ENCODE results near the gene FBXW8. TPM values are rescaled to one million over a fixed set of nuclear protein-coding genes. Genes with fewer than 3 reads are reported as not detected.

The FBXW8 gene
- total RNA-seq, 4 donors from 2014 or later: 9.1 to 19.0 (median 13.5) TPM

DNA sequence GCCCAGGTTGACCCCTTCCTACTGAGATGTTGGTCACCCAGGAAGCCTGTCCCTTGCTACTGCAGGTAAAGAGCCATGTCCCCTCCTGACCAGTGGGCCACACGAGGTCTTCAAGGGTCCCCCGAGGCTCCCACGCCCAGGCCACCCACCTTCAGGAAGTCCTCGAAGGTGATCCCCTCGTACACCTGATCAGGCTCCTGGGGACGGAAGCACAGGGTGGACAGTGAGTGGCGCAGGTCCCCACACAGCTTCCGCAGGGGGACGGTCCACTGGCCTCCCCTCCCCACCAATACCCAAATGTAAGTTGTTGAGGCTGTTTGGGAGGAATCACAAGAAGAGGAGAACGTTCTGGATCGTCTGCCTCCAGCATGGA lies 131.0 kb downstream of the FBXW8 start:
- DNase-seq (ENCODE audit: low spot score in 2 of 2): no peak
- H3K4me1 ChIP-seq: peaks cover 5% of the 10 kb centered on the region
- WGBS: 89% methylated on average over 9 of the region's 11 CpGs
- no peaks in the 10 kb centered on the region for H3K36me3 ChIP-seq
- TF ChIP-seq, protein P1, sequence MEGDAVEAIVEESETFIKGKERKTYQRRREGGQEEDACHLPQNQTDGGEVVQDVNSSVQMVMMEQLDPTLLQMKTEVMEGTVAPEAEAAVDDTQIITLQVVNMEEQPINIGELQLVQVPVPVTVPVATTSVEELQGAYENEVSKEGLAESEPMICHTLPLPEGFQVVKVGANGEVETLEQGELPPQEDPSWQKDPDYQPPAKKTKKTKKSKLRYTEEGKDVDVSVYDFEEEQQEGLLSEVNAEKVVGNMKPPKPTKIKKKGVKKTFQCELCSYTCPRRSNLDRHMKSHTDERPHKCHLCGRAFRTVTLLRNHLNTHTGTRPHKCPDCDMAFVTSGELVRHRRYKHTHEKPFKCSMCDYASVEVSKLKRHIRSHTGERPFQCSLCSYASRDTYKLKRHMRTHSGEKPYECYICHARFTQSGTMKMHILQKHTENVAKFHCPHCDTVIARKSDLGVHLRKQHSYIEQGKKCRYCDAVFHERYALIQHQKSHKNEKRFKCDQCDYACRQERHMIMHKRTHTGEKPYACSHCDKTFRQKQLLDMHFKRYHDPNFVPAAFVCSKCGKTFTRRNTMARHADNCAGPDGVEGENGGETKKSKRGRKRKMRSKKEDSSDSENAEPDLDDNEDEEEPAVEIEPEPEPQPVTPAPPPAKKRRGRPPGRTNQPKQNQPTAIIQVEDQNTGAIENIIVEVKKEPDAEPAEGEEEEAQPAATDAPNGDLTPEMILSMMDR (IDR thresholded peaks at IDR 0.05): no peak
- no peak for TF ChIP-seq POLR2A (IDR thresholded peaks at IDR 0.05)
- TF ChIP-seq POLR2AphosphoS5 (IDR thresholded peaks at IDR 0.05): no peak
- TF ChIP-seq EP300 (IDR thresholded peaks at IDR 0.05): no peak
- H3K27me3 ChIP-seq: peaks cover 10% of the 10 kb centered on the region
- H3K9me3 ChIP-seq: no peaks in the 10 kb centered on the region
- H3K27ac ChIP-seq: no peak overlapping the region
- H3K4me3 ChIP-seq: no peak overlapping the region

DNA sequence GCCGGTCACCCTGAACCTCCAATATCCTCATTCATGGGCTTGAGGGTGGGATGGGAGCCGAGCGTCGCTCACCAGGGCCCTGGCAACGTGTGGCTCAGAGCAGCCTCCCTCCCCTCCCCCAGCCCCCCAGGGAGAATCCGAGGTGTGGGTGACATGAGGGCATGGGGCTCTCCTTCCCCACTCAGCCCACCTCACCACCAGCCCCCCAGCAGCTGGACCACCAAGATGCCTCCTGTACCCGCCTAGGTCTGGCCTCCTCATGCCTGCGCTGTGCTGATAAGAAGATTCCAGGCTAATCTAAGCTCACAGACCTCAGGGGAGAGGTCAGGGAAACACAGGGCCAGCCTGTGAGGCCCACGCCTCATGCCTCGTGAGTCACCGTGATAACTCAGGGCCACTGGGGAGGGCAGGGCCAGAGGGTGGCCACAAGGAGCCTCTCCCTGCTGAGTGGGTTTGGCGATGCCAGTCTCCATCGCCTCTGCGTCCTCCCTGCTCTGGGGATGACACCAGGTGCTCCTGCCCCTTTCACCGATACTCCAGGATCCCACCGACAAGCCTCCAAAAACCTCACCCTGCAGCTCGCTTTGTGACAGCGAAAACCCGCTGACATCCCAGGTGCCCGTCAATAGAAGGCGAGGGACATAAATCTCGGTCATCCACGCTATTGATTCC lies 131.6 kb downstream of the FBXW8 start:
- DNase-seq (ENCODE audit: low spot score in 2 of 2): no peak
- H3K36me3 ChIP-seq: no peaks in the 10 kb centered on the region
- peaks cover 5% of the 10 kb centered on the region for H3K4me1 ChIP-seq
- H3K27me3 ChIP-seq: peaks cover 10% of the 10 kb centered on the region
- TF ChIP-seq, protein P1 (IDR thresholded peaks at IDR 0.05): no peak
- no peak for TF ChIP-seq POLR2A (IDR thresholded peaks at IDR 0.05)
- TF ChIP-seq EP300 (IDR thresholded peaks at IDR 0.05): no peak
- no peak for TF ChIP-seq POLR2AphosphoS5 (IDR thresholded peaks at IDR 0.05)
- H3K27ac ChIP-seq: no peak overlapping the region
- no peaks in the 10 kb centered on the region for H3K9me3 ChIP-seq
- 71% methylated on average over 23 of the region's 23 CpGs for WGBS
- no peak overlapping the region for H3K4me3 ChIP-seq

DNA sequence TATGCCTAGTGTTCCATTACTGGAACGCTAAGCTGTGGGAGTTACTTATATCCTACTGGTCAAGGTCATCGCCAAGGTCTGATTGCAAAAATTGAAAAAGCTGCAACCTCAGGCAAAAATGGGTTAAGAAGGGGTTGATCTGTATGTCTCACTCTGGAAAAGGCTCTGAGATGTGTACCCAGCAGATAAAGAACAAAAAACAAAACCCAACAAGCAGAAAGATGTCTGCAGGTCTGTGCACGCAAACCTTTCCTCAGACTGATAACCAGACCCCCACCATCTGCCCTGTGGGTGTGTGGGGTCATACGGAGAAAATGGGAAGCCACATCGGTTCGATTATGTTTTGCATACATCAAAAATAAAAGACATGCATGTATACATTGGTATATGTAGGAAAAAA lies 132.1 kb downstream of the FBXW8 start:
- Histone ChIP-seq H3K4me1 (peaks cover 5% of the 10 kb centered on the region), H3K27ac (no peak overlapping the region), H3K4me3 (no peak overlapping the region), H3K9me3 (no peaks in the 10 kb centered on the region), H3K36me3 (no peaks in the 10 kb centered on the region), H3K27me3 (peaks cover 8% of the 10 kb centered on the region)
- DNase-seq (ENCODE audit: low spot score in 2 of 2): no peak
- TF ChIP-seq POLR2A (IDR thresholded peaks at IDR 0.05) (no peak), EP300 (IDR thresholded peaks at IDR 0.05) (no peak), POLR2AphosphoS5 (IDR thresholded peaks at IDR 0.05) (no peak)
- TF ChIP-seq, protein P1 (IDR thresholded peaks at IDR 0.05): no peak
- 66% methylated on average over 6 of the region's 6 CpGs for WGBS

DNA sequence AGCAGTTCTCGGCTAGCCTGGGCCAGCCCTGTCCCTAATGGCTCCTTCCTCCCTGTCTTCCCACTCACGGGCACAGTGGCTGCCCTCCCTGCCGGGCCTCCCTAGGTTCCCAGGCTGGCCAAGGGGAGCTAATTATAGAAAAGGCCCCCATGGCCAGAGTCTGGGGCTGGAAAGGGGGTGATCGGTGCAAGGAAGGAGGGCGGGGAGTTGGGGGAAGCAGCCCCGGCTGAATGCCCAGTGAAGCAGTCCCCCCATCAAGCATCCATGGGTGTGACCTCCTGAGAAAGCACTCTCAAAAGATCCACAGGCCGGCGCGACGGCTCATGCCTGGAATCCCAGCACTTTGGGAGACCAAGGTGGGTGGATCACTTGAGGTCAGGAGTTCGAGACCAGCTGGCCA lies 133.6 kb downstream of the FBXW8 start:
- H3K27ac ChIP-seq: no peak overlapping the region
- no peaks in the 10 kb centered on the region for H3K36me3 ChIP-seq
- no peak for DNase-seq (ENCODE audit: low spot score in 2 of 2)
- WGBS: 96% methylated on average over 11 of the region's 11 CpGs
- H3K4me1 ChIP-seq: peaks cover 8% of the 10 kb centered on the region
- no peaks in the 10 kb centered on the region for H3K9me3 ChIP-seq
- H3K27me3 ChIP-seq: peaks cover 5% of the 10 kb centered on the region
- TF ChIP-seq, protein P1 (IDR thresholded peaks at IDR 0.05): no peak
- TF ChIP-seq POLR2AphosphoS5 (IDR thresholded peaks at IDR 0.05) (no peak), EP300 (IDR thresholded peaks at IDR 0.05) (no peak), POLR2A (IDR thresholded peaks at IDR 0.05) (no peak)
- no peak overlapping the region for H3K4me3 ChIP-seq

- H3K27me3 ChIP-seq: peaks cover 5% of the 10 kb centered on the region
- no peaks in the 10 kb centered on the region for H3K9me3 ChIP-seq
- H3K36me3 ChIP-seq: no peaks in the 10 kb centered on the region
- TF ChIP-seq POLR2A (IDR thresholded peaks at IDR 0.05) (no peak), POLR2AphosphoS5 (IDR thresholded peaks at IDR 0.05) (no peak), EP300 (IDR thresholded peaks at IDR 0.05) (no peak)
- TF ChIP-seq, protein P1 (IDR thresholded peaks at IDR 0.05): no peak
- H3K4me1 ChIP-seq: peaks cover 8% of the 10 kb centered on the region
- no peak for DNase-seq (ENCODE audit: low spot score in 2 of 2)
- H3K4me3 ChIP-seq: no peak overlapping the region
- no peak overlapping the region for H3K27ac ChIP-seq
- whole genome bisulfite sequencing: 60% methylated on average over 13 of the region's 13 CpGs
Observed at GRCh38 chr12:117044790-117045159, 134.0 kb downstream of the FBXW8 start.
